ENCODE data around the gene MBP.

DNA sequence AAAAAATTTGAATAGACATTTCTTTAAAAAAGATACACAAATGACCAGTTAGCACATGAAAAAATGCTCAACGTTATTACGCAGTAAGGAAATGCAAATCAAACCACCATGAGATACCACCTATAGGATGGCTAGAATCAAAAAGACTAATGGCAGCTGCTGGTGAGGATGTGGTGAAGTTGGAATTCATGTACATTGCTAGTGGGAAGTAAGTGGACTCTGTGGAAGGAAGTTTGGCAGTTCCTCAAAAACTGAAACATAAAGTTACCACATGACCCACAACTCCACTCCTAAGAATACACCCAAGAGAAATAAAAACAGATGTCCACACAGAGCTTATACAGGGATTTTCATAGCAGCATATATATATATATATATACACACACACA is 51.2 kb downstream of the MBP start:
- TF ChIP-seq, protein P1, sequence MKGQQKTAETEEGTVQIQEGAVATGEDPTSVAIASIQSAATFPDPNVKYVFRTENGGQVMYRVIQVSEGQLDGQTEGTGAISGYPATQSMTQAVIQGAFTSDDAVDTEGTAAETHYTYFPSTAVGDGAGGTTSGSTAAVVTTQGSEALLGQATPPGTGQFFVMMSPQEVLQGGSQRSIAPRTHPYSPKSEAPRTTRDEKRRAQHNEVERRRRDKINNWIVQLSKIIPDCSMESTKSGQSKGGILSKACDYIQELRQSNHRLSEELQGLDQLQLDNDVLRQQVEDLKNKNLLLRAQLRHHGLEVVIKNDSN (IDR thresholded peaks at IDR 0.05) = no peak
- TF ChIP-seq YY1 (IDR thresholded peaks at IDR 0.05; ENCODE audit: low read depth) (no peak), EGR1 (IDR thresholded peaks at IDR 0.05) (no peak)
- TF ChIP-seq, protein P2, sequence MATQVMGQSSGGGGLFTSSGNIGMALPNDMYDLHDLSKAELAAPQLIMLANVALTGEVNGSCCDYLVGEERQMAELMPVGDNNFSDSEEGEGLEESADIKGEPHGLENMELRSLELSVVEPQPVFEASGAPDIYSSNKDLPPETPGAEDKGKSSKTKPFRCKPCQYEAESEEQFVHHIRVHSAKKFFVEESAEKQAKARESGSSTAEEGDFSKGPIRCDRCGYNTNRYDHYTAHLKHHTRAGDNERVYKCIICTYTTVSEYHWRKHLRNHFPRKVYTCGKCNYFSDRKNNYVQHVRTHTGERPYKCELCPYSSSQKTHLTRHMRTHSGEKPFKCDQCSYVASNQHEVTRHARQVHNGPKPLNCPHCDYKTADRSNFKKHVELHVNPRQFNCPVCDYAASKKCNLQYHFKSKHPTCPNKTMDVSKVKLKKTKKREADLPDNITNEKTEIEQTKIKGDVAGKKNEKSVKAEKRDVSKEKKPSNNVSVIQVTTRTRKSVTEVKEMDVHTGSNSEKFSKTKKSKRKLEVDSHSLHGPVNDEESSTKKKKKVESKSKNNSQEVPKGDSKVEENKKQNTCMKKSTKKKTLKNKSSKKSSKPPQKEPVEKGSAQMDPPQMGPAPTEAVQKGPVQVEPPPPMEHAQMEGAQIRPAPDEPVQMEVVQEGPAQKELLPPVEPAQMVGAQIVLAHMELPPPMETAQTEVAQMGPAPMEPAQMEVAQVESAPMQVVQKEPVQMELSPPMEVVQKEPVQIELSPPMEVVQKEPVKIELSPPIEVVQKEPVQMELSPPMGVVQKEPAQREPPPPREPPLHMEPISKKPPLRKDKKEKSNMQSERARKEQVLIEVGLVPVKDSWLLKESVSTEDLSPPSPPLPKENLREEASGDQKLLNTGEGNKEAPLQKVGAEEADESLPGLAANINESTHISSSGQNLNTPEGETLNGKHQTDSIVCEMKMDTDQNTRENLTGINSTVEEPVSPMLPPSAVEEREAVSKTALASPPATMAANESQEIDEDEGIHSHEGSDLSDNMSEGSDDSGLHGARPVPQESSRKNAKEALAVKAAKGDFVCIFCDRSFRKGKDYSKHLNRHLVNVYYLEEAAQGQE (IDR thresholded peaks at IDR 0.05; ENCODE audit: low read depth) = no peak
